Measurements from ENCODE around the gene CLSTN2. TPM values are rescaled to one million over a fixed set of nuclear protein-coding genes. Genes with fewer than 3 reads are reported as not detected.

CLSTN2 gene
- total and polyA plus RNA-seq, 2 of the 8 experiments (the other 6 are each of a cell fraction or from before 2014, with no cell fraction given), result 0.39 to 0.52 TPM

DNA sequence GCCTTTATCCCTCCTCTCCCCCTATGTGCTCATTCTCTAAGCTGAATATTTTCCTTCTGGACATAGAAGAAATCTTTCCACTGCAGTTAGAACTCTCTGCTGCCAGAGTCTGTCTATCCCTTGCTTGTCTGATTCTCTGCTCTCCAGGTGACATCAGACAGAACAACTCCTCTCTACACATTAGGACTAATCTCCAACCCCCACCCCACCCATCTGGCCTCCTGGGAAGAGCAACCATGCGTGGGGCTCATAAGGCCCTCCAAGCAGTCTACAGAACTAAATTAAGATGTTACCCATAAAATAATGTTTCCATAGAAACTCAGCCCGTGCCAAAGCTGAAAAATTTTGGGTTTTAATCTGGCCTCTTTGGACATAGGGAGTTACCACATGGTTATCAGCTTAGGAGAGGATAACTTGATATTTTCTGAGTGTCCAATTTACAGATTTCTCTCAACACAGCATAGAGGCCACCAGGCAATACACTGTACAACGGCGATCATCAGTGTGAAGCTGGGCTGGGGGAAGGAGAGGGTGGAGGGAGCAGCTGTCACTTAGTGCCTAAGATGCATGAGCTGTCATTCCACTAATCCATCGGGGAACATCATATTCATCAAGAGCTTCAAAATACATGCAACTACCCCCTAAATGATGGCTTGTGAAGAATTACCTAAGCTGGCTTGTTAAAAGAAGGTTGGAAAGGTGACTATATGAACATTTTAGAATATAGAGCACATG, 199.4 kb downstream of the CLSTN2 start:
- Histone ChIP-seq H3K79me1 (ENCODE audit: low read depth, low read length) (no peaks in the 10 kb centered on the region), H2BK15ac (ENCODE audit: low read length) (no peak overlapping the region), H3K4me1 (replicated peaks in 1 of 4; ENCODE audit: control insufficient read depth in 3 of 4, insufficient read depth in 4 of 4, low read length in 3 of 4) (peaks cover 0 to 4% (median 0%) of the 10 kb centered on the region in 4 experiments; a peak in 1 of 7 replicates), H4K8ac (ENCODE audit: extremely low read depth, insufficient read depth, low read length) (no peak overlapping the region), H4K20me1 (replicated peaks in 1 of 2; ENCODE audit: control insufficient read depth in 1 of 2, insufficient read depth in 2 of 2, low read length in 2 of 2) (no peaks in the 10 kb centered on the region), H3K4me2 (ENCODE audit: insufficient read depth in 1 of 2, low read depth in 2 of 2, low read length in 2 of 2) (no peak overlapping the region), H3K79me2 (ENCODE audit: control insufficient read depth in 1 of 2, insufficient read depth in 2 of 2, low read length in 2 of 2) (no peaks in the 10 kb centered on the region), H3K56ac (replicated peaks; ENCODE audit: insufficient read length, low read depth, low read length) (no peak overlapping the region), H3K23me2 (ENCODE audit: low read depth, low read length) (no peaks in the 10 kb centered on the region; the same call in 1 of the 2 replicates), H3K14ac (ENCODE audit: insufficient read length) (no peak overlapping the region), H3K4me3 (ENCODE audit: extremely low read depth in 1 of 4, insufficient read depth in 2 of 4, low read depth in 3 of 4, low read length in 4 of 4) (no peak overlapping the region), H3K27me3 (replicated peaks in 1 of 4; ENCODE audit: control insufficient read depth in 3 of 4, extremely low read depth in 1 of 4, insufficient read depth in 3 of 4, low read length in 3 of 4) (no peaks in the 10 kb centered on the region), H3K9ac (replicated peaks in 1 of 4; ENCODE audit: extremely low read depth in 1 of 4, low read depth in 3 of 4, low read length in 3 of 4) (no peak overlapping the region), H2BK5ac (ENCODE audit: low read depth, low read length) (no peak overlapping the region), H3K18ac (ENCODE audit: extremely low read depth, low read length) (no peak overlapping the region), H2AK5ac (ENCODE audit: low read depth, low read length) (no peak overlapping the region), H3K4ac (replicated peaks; ENCODE audit: insufficient read length, low read depth, low read length) (no peak overlapping the region), H3K27ac (ENCODE audit: low read depth, low read length) (no peak overlapping the region), H4K5ac (ENCODE audit: insufficient read length, low read depth, low read length) (no peak overlapping the region), H2BK12ac (ENCODE audit: low read depth, low read length) (no peak overlapping the region), H3K36me3 (ENCODE audit: control insufficient read depth in 2 of 4, insufficient read depth in 4 of 4, low read length in 3 of 4) (no peaks in the 10 kb centered on the region), H4K91ac (replicated peaks; ENCODE audit: insufficient read length, low read length) (no peak overlapping the region), H2BK120ac (replicated peaks; ENCODE audit: low read depth, low read length) (no peak overlapping the region), H3K23ac (ENCODE audit: insufficient read length) (no peak overlapping the region), H2AFZ (ENCODE audit: low read length) (no peak overlapping the region), H3K9me3 (ENCODE audit: insufficient read depth in 2 of 2, low read depth in 1 of 2, low read length in 1 of 2) (no peaks in the 10 kb centered on the region), H2BK20ac (ENCODE audit: low read length) (no peak overlapping the region)
- ChIA-PET POLR2A (ENCODE audit: partially characterized antibody) (no interaction called here), CTCF (ENCODE audit: partially characterized antibody) (interaction anchor here (0.6 to 1.4 kb wide), 6 partner anchors 11 to 544 kb away, joined by 3 to 6 read pairs (median 4); no protein-coding TSS in a partner anchor)
- 93% methylated on average over 5 of the region's 5 CpGs; no CpG with 5 or more reads in 1 of the 2 experiments for WGBS, 2 experiments (ENCODE audit: extremely low coverage in 1 of 2, insufficient coverage in 1 of 2, insufficient read length in 1 of 2, insufficient replicate concordance in 2 of 2, low coverage in 1 of 2, low lambda C conversion rate in 2 of 2, missing lambda C conversion rate in 1 of 2)
- no peak for DNase-seq (ENCODE audit: low read depth in 1 of 2, low spot score in 2 of 2)
- no peak for FAIRE-seq
- TF ChIP-seq BRCA1 (IDR thresholded peaks at IDR 0.05; ENCODE audit: low read depth, low read length) (no peak), TCF12 (IDR thresholded peaks at IDR 0.05; ENCODE audit: low read depth, low read length) (no peak), SIX5 (IDR thresholded peaks at IDR 0.05; ENCODE audit: low read depth, low read length) (no peak), MAFK (IDR thresholded peaks at IDR 0.05; ENCODE audit: low read depth, low read length) (no peak), CTBP2 (IDR thresholded peaks at IDR 0.05; ENCODE audit: borderline replicate concordance, insufficient read depth, insufficient read length, low read length) (no peak), CBX8 (IDR thresholded peaks at IDR 0.05; ENCODE audit: borderline replicate concordance, low read depth, low read length) (no peak), RNF2 (IDR thresholded peaks at IDR 0.05; ENCODE audit: borderline replicate concordance, low read depth, low read length, missing control alignments, poor library complexity, severe bottlenecking) (no peak)
- TF ChIP-seq, protein P1, sequence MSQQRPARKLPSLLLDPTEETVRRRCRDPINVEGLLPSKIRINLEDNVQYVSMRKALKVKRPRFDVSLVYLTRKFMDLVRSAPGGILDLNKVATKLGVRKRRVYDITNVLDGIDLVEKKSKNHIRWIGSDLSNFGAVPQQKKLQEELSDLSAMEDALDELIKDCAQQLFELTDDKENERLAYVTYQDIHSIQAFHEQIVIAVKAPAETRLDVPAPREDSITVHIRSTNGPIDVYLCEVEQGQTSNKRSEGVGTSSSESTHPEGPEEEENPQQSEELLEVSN (IDR thresholded peaks at IDR 0.05), result no peak
- TF ChIP-seq, protein P2, sequence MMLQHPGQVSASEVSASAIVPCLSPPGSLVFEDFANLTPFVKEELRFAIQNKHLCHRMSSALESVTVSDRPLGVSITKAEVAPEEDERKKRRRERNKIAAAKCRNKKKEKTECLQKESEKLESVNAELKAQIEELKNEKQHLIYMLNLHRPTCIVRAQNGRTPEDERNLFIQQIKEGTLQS (IDR thresholded peaks at IDR 0.05; ENCODE audit: insufficient read depth, low read depth, low read length), result no peak
- TF ChIP-seq, protein P3, sequence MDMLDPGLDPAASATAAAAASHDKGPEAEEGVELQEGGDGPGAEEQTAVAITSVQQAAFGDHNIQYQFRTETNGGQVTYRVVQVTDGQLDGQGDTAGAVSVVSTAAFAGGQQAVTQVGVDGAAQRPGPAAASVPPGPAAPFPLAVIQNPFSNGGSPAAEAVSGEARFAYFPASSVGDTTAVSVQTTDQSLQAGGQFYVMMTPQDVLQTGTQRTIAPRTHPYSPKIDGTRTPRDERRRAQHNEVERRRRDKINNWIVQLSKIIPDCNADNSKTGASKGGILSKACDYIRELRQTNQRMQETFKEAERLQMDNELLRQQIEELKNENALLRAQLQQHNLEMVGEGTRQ (IDR thresholded peaks at IDR 0.05; ENCODE audit: low read length), result no peak

Measured in H1 (cell line).